GM12892 (cell line): Measurements from ENCODE around the gene PROZ. TPM values are rescaled to one million over a fixed set of nuclear protein-coding genes. Genes with fewer than 3 reads are reported as not detected.
"Not testable (repeated sequence)": the region's sequence is repeated elsewhere in the genome, so short reads cannot be mapped to it uniquely, and the experiment has no call there.

Source experiments
- DNase-seq: peaks from one replicate; pipeline ENCODE4 v3.0.0; 2011; ENCODE audit not compliant: insufficient read length
- FAIRE-seq: peaks from 2 replicates; lab custom pipeline; 2011; peaks lifted over from hg19 to GRCh38; lab: Jason Lieb, UNC
- POLR2A ChIP-seq: IDR thresholded peaks from 2 replicates; pipeline ENCODE4 v1.6.1; 2011; ENCODE audit warnings: low read depth, low read length, control low read depth
- POLR2AphosphoS5 ChIP-seq: IDR thresholded peaks from 2 replicates; pipeline ENCODE4 v1.6.1; 2011; ENCODE audit warnings: low read depth, low read length, control low read depth
- TAF1 ChIP-seq: IDR thresholded peaks from 2 replicates; pipeline ENCODE4 v1.6.1; 2011; ENCODE audit warnings: low read depth, mild to moderate bottlenecking, control low read depth, low read length, borderline replicate concordance
- polyA plus RNA-seq: library from polyadenylated mRNA; unstranded; fragments of >200 nt; gene quantifications from one replicate; pipeline ENCODE4 v1.2.1, GENCODE V29; 2012; ENCODE audit warnings: missing spikeins, inconsistent platforms; ENCODE audit not compliant: missing spikeins

PROZ gene, protein sequence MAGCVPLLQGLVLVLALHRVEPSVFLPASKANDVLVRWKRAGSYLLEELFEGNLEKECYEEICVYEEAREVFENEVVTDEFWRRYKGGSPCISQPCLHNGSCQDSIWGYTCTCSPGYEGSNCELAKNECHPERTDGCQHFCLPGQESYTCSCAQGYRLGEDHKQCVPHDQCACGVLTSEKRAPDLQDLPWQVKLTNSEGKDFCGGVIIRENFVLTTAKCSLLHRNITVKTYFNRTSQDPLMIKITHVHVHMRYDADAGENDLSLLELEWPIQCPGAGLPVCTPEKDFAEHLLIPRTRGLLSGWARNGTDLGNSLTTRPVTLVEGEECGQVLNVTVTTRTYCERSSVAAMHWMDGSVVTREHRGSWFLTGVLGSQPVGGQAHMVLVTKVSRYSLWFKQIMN
- not detected for polyA plus RNA-seq

DNA sequence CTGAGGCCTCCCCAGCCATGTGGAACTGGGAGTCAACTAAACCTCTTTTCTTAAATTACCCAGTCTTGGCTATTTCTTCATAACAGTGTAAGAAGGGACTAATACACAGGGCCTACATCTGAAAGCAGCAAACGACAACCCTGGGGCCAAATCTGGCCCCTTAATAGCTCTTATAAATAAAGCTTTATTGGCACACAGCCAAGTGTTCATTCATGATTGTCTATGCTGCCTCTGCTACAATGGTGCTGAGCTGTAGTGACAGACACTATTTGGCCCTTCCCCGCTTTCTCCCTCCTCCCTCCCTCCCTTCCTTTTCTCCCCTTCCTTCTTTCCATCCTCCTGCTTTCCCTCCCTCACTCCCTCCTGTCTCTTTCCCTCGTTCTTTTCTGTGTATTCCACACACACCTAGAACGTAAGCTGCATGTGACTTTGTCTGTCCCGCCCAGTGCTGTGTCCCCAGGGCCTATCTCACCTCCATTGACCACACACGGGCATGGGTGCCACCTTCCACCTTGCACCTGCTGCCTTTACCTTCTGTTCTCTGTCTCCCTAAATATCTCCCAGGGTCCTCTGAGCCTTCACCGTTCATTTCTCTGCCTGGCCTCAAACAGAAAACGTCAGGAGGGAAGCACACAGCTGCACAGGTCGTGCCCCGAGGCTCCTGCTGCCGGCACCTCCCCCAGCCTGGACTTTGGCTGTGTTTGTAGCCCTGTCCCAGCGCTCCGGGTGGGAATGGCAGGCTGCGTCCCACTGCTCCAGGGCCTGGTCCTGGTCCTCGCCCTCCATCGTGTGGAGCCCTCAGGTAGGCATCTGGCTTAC is at the start of gene PROZ:
Gene PROZ (plus strand): TSS at position 720 of the 819 bp plus-strand sequence. CDS start 13 bp downstream, at position 733.
- no peak for DNase-seq
- TF ChIP-seq POLR2A (no peak), POLR2AphosphoS5 (no peak), TAF1 (no peak)
- FAIRE-seq = no peak

DNA sequence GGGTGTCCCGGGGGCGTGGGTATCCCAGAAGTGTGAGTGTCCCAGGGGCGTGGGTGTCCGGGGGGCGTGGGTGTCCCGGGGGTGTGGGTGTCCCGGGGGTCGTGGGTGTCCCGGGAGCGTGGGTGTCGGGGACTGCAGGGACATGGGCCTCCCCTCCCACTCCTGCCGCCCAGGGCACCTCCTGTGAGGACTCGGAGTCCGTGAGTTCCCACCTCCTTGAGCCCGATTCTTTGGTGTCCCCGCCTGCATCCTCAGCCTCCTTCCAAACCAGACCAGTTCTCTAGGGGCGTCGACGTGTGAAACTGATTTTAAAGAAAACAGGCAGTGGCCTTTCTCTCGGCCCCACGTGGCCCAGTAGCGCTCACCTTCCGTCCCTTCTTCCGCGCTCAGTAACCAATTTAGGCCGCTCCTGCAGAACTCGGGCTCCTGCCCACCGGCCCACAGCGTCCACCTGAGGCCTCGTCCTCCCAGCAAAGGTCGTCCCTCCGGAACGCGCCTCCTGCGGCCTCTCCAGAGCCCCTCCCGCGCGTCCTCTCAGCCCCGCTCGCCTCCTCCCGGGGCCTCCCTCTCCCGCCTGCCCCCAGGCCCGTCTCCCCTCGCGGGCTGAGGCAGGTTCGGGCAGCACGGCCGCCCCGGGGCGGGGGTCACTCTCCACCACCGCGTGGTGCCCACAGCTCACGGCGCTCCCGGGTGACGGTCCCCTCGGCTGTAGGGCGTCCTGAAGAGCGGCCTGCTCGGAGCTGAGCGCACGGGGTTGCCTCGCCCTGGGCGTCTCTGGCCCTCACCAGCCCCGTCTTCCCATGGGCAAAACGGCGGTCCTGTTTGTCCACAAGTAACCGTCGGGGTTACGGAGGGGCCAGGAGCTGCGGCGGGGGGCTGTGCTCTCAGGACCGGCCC is 49.0 kb upstream of the PROZ start:
- no peak for FAIRE-seq
- no peak for DNase-seq
- TF ChIP-seq TAF1 = no peak
- no peak for TF ChIP-seq POLR2AphosphoS5
- no peak for TF ChIP-seq POLR2A

DNA sequence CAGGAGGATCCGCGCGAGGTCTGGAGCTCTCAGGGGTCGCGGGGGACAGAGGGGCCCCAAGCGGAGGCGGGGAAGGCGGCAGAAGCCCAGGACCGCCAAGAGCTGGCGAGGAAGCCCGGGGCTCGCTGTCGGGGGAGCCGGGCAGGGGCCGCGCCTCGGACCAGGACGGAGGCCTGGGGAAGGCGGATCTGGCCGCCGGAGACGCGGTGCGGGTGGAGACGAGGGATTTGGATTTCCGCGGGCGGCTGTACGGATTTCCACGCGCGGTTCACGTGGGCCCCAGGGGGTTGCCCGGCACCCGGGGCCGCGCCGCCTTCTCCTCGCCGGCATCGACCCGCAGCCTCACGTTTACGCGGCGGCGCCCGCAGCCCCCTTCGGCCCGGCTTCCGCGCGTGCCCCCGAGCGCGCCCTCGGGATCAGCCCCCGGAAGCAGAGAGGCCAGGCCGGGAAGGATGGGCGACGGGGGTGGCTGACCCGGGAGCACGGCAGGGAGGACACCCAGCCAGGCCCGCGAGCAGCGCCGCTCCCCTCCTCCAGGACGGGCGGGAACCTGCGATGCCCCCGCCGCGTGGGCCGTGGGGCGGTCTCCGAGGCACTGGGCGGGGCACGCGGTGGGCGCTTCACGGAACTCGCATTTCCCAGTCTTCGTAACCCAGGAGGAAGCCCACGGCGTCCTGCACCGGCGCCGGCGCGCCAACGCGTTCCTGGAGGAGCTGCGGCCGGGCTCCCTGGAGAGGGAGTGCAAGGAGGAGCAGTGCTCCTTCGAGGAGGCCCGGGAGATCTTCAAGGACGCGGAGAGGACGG is 48.2 kb upstream of the PROZ start:
- DNase-seq (no peak), FAIRE-seq (no peak)
- no peak for TF ChIP-seq POLR2AphosphoS5
- no peak for TF ChIP-seq TAF1
- no peak for TF ChIP-seq POLR2A

DNA sequence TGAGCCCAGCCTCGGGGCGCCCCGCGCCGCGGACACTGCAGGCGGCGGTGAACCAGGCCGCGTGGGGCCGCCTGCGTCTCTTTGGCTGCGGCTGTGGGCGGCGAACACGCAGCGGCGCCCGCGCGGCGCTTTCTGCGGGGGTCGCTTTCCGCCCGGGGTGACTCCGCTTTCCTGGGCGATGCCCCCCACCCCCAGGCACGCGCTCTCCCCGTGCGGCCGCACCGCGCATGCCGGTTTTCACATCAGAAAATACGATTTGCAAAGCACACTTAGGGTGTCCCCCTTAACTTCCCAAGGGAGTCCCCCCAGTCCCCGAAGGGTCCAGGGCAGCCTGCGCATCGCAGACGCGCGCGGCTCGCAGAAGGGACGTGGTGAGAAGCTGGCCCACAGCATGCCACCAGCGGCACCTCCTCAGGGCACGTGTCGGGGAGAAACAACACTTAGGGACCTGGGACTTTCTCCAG is 47.6 kb upstream of the PROZ start:
- TF ChIP-seq TAF1 (no peak), POLR2AphosphoS5 (no peak), POLR2A (no peak)
- no peak for FAIRE-seq
- DNase-seq = no peak

DNA sequence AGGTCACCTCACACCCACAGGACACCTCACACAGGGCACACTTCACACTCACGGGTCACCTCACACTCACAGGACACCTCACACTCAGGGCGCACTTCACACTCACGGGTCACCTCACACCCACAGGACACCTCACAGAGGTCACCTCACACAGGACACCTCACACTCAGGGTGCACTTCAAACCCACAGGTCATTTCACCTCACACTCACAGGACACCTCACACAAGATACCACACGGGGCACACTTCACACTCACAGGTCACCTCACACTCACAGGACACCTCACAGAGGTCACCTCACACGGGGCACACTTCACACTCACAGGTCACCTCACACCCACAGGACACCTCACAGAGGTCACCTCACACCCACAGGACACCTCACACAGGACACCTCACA is 46.6 kb upstream of the PROZ start:
- DNase-seq, FAIRE-seq: not testable (repeated sequence)

DNA sequence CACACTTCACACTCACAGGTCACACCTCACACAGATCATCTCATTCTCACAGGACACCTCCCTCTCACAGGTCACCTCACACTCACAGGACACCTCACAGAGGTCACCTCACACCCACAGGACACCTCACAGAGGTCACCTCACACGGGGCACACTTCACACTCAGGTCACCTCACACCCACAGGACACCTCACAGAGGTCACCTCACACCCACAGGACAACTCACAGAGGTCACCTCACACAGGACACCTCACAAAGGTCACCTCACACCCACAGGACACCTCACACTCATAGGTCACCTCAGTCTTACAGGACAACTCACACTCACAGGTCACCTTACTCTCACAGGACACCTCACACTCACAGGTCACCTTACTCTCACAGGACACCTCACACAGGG is 46.0 kb upstream of the PROZ start:
- FAIRE-seq = not testable (repeated sequence)

DNA sequence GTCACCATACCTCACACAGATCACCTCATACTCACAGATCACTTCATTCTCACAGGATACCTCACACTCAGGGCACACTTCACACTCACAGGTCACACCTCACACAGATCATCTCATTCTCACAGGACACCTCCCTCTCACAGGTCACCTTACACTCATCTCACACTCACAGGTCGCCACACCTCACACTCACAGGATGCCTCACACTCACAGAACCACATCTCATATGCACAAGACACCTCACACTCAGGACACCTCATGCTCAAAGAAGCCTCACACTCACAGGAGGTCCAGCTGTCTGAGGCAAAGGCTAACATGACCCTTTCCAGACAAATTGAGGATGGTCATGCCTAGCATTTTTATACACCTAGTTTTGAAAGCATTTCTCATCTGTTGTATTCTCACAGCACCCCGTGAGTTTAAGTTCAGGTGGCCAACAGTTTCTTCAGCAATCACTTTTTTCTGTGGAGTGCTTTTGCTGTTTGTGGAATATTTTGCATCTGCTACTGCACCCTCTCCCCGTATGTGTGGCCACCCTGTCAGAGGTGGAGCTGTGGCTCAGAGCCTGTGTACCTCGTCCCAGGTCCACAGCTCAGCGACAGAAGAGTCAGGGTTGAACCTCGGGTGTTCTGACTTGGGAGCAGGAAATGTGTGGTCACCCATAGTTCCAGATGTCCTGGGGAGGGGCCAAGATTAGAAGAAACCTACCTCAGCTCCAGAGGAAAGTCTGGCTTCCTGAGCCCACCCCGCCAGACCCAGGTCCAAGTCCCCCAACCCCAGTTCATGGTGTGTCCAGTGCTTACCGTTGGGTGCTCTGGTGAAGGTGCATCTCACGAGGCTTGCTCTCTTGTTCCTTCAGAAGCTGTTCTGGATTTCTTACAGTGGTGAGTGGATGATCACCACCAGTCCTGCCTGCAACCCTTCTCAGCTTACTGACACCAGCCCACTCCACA is 45.3 kb upstream of the PROZ start:
- no peak for FAIRE-seq
- TF ChIP-seq POLR2A = no peak
- TF ChIP-seq TAF1 = no peak
- TF ChIP-seq POLR2AphosphoS5 = no peak
- no peak for DNase-seq

More for the DNA sequence above, 46.0 kb upstream of the PROZ start:
- not testable (repeated sequence) for DNase-seq

DNA sequence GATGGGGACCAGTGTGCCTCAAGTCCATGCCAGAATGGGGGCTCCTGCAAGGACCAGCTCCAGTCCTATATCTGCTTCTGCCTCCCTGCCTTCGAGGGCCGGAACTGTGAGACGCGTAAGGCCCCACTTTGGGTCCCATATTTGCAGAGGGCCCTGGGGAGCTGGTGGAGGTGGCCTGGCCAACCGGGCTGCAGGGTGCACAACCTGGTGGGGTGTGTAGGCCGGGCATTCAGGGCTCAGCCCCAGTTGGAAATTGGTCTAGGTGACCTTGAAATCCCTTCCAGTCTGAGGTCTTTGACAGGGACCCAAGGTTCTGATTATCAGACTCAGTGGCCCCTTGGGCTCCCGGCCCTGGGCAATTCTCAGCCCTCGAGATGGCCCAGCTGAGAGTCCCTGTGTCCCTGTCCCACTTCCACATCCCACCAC is 44.6 kb upstream of the PROZ start:
- FAIRE-seq = no peak
- TF ChIP-seq TAF1 (no peak), POLR2A (no peak), POLR2AphosphoS5 (no peak)
- no peak for DNase-seq

DNA sequence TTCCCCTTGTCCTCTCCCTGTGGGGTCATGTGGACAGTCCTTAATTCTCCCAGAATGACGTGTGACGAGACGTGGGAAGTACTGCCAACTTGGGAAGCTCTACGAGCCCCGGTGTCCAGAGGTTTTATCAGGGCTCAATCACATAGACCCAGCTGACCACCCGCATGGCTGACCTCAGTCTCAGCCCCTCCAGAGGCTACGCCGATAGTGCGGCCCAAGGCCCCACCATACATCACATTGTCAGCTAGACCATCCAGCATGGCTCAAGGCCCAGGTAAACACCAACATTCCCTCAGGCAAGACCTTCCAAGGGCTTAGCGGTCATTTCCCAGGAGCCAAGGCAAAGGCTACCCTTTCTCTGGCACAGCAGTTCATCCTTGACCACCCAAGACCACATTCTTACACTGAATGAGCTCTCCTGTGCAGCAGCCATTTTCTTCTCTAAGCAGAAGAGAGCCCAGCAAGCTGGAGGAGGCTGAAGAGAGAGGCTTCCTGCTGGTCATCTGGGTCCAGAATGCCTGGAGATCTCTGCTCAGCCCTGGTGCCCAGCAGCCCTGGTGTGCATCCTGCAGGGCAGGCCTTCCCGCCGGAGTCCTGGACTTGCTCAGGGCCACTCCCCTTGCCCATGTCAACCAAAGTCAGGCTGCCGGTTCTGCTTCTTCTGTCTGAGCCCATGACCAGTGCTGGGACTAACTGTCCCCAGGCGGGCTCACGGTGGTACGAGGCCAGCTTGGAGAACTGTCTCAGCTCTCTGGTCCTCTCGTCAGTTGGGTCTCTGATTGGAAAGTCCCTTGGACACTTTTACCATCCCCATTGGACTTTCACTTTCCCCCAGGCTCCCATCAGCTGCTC is 43.7 kb upstream of the PROZ start:
- no peak for FAIRE-seq
- TF ChIP-seq TAF1 (no peak), POLR2AphosphoS5 (no peak), POLR2A (no peak)
- DNase-seq = no peak
